Measurements from ENCODE around the gene SIMC1.

Gene SIMC1

DNA sequence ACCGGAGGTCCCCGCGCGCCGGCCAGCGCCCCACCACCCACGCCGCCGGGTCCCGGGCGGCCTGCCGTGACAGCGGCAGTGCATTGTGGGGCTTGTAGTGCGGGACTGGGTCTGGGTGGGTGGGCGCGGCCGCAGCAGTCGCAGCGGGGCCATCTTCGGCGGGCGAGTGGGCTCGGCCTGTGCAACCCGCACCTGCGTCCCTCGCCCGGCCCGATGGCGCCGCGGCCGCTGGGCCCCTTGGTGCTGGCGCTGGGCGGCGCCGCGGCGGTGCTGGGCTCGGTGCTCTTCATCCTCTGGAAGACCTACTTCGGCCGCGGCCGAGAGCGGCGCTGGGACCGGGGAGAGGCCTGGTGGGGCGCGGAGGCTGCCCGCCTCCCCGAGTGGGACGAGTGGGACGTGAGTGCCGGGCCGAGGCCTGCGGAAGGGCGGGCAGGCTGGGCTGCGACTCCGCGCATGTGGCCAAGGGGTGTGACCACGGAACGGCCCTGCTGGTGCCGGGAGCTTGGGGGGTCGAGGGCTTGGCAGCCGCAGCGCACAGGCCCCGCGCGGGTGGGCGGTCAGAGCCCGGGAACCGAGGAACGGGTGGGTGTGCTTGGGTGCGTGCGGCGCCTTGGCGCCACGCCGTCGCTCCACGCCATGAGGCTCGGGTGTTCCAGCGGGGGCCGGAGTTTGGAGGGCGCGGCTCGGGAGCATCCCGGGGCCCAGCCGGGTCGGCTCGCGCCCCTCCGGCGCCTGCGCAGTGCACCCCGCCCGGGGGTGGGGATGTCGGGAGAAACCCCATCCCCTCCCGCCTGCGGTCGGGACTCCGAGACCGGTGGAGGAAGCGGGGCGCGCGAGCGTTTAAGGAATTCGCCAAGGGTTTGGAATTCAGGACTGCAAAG is 127.4 kb downstream of the SIMC1 start, which contains the start of gene ARL10:
TSS of gene ARL10 (plus strand) at position 137 of the 881 bp plus-strand sequence. CDS start at position 214, 77 bp downstream.
- DNase-seq, result no peak

DNA sequence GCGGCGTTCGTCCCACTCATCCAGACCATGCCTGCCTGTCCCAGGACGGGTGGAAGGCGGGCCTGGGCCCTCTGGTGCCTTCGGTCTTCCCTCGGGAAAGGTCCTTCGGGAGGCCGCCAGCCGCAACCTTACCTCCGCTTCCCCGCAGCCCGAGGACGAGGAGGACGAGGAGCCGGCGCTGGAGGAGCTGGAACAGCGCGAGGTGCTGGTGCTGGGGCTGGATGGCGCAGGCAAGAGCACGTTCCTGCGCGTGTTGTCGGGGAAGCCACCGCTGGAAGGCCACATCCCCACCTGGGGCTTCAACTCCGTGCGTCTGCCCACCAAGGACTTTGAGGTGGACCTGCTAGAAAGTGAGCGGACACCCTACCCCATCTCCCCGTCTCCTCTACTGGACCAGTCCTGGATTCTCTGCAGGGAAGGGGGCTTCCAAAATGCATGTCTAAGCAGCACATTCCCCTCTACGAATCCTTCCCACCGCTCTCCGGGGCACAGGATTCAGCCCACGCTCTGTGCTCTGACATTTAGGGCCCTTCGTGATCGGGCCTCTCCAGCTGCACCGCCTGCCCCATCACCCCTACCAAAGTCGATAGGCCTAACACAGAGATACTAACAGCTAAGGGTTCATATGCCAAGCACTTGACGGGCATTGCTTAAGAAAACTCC is 128.1 kb downstream of the SIMC1 start:
- no peak for DNase-seq

- DNase-seq, result no peak
Measured at GRCh38 chr5:176368726-176369125, 130.5 kb downstream of the SIMC1 start.

- no peak for DNase-seq
Measured at GRCh38 chr5:176369934-176370711, 131.9 kb downstream of the SIMC1 start.

- no peak for DNase-seq
Measured at GRCh38 chr5:176371621-176372539, 133.7 kb downstream of the SIMC1 start.

- no peak for DNase-seq
Measured at GRCh38 chr5:176373100-176373818, 135.0 kb downstream of the SIMC1 start.

GRCh38 chr5:176379881-176380280 is 141.7 kb downstream of the SIMC1 start:
- DNase-seq, result no peak

DNA sequence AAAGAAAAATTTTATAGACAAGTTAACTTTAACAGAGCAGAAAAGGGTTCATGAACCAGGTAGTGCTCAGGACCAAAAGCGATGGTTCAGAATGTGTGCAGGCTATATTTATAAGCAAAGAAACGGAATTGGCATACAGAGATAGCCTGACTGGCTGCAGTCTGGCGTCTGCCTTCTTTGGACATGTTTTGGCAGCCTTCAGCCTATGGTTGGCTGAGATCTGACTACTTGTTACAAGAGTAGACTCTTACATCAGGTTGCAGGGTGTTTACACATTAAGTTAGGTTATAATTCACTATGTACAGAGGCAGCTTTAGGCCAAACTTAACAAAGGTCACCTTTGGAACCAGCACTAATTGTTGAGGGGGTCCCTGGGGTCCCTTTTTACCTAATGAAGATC is 143.2 kb downstream of the SIMC1 start:
- DNase-seq, result no peak

DNA sequence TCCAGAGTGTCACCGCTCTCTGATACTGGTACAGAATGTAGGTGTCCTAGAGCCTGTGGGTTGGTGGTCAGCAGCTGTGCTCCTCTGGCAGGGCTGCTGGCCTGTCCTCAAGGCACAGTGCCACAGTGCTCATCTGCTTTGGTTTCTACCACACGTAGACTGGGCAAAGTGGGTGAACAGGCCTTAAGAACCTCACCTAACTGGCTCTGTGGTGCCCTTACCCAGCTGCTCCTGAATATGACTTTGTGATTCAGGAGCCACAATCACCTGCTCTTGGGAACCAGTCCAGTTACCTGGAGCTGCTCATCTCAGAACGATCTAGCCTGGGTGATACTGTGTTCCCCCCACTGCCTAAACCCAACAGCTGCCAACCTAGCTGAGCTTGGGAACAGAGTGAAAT is 143.8 kb downstream of the SIMC1 start:
- DNase-seq, result no peak

DNA sequence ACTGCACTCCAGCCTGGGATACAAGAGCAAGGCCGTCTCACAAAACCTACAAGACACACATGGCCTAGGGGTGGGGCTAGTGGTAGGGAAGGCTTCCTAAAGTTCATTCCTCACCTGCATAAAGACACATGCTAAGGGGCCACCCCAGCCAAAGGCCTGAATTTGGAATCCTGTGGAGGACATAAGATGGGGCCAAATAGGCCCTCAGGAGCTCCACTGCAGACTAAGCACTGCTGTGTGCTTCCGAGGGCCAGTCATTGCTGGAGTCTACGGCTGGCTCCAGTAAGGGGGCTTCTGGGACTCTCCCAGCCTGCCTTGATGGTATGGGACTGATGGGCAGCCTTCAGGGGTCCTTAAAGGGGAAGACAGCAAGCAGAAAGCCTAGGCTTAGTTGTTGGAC is 144.5 kb downstream of the SIMC1 start:
- DNase-seq, result no peak

DNA sequence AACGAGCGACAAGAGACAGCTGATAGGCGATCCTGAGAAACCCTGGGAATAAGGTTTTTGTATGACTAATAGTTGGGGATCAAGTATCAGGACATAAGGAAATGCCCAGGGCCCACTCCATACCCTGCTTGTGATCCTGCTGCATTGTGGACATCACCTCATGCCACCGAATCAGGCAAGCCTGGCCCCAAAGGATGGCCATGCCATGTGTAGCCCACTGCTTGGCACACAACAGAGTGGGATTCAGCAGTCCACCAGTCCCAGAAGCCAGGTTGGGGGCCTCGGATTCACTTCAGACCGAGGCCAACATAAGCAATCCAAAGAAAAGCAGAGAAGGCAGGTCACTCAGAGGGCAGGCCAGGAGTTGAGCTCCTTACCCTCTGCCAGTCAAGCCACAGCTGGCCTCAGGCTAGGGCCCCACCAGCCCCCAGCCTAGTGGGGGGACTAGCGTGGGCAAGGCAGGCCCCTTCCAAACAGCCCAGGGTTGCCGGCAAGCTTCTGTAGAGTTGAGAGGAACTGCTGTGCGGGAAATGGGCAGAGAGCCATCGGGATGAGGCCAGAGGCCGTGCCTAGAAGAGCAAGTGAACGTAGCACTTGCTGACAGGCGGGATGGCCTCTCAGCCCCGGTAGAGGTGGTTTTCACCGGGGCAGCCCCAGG is 145.2 kb downstream of the SIMC1 start:
- DNase-seq, result no peak

DNA sequence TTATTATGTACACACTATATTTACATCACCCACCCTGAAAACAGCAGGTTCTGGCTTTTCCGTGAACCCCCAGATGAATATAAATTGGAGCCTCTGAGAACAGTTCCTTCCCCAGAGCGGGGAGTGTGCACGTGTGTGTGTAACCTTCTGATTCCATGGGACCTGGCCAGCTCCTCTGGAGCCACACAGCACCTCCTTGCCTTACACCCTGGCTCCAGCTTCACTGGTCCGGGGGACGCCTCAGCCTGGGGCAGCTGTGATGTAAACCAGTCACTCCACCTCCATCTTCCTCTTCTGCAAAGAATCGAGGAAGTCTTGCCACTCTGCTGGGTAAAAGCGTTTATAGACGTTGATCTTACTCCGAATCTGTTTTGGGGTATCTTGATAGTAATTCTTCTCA is 145.7 kb downstream of the SIMC1 start:
- no peak for DNase-seq

DNA sequence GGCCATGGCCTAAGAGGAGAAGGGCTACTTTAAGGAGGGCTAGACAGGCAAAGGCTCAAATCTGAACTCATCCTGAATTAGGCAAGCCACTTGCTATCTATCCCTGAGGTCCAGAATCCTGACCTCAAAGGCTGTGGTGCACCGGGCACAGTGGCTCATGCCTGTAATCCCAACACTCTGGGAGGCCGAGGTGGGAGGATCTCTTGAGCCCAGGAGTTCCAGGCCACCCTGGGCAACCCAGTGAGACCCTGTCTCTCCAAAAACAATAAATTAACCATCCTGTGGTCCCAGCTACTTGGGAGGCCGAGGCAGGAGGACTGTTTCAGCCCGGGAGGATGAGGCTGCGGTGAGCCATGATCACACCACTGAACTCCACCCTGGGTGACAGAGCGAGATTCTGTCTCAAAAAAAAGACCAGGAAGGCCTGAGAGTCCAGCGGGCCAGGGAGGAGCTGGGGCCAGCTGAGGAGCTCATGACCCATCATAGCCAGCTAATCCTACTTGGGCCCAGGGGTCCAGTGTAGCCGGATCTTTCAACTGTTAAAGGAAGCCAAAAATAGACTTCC is 146.2 kb downstream of the SIMC1 start:
- no peak for DNase-seq

DNA sequence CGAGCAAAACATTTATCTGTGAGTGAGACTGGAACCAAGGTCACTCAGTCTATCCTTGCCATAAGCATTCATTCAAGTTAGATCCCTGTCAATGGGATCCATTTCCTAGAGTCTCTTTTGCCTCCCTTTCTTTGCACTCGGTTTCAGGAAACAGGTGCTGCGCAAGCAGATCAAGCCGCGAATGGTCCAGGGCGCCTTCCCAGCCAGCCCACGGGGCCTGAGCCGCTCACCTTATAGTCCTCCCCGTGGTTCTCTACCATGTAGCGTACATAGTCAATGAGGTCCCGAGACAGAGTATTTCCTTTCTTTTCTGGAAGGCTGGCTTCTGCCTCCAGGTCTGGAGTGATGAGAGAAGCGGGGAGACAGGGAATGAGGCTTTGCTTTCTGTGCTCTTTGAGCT is 146.8 kb downstream of the SIMC1 start:
- DNase-seq, result no peak

DNA sequence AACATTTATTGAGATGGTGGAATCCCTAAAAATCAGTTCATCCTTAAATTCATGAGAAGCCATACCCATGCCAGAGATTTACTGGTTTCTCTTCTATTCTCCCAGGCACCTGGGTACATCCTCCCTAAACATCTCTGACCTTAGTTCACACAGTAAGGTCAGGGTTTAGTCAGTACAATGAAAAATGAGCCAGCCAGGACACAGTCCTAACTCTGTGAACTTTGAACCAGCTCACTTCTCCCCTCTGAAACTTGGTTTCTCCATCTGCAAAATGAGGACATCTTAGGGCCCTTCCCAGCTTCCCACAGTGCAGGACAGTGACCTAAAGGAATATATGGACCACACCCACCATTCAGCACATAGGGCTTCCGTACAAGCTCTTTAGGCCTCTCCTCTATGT is 148.3 kb downstream of the SIMC1 start:
- no peak for DNase-seq

- DNase-seq, result no peak
Measured at GRCh38 chr5:176387384-176387925, 149.2 kb downstream of the SIMC1 start.

DNA sequence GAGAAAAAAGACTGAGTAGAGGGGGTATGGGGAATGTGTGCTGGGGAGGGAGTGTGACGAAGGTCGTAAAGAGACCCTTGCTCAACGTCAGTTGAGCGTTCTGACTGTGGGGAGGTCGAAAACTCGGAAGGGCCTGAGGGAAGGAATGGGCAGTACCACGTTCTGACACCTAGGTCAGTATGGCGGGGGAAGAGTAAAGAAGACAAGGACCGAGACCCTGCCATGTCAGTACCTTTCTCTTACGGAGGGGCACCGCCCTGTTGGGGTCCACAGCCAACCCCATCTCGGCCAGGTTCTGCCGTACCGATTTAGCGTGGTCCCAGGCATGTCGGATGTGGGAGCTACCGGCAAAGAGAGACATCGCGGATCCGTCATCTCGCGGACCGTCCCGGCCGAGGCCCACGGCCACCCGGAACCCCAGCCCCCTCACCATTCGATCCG is 149.8 kb downstream of the SIMC1 start:
- no peak for DNase-seq

- DNase-seq, result peak; percentile 78
Measured at GRCh38 chr5:176388444-176389134, 150.4 kb downstream of the SIMC1 start, which contains the start of the genes HIGD2A and NOP16. Gene HIGD2A (plus strand): TSS chr5:176388751. CDS start chr5:176388820, 69 bp downstream. Gene NOP16 (minus strand): TSS chr5:176388598. CDS start chr5:176388539, 59 bp downstream.
